ENCODE measurements around the gene EFNA5.
"Not testable (repeated sequence)": the region's sequence is repeated elsewhere in the genome, so short reads cannot be mapped to it uniquely, and the experiment has no call there.

The EFNA5 gene

GRCh38 chr5:107518616-107519015, 152.1 kb downstream of the EFNA5 start:
- no peak for DNase-seq (ENCODE audit: low read depth in 2 of 2)

GRCh38 chr5:107518190-107518589, 152.5 kb downstream of the EFNA5 start:
- no peak for DNase-seq (ENCODE audit: low read depth in 2 of 2)

- DNase-seq (ENCODE audit: low read depth in 2 of 2) = no peak
Measured at GRCh38 chr5:107517185-107518033, 153.3 kb downstream of the EFNA5 start.

GRCh38 chr5:107516452-107517184, 154.1 kb downstream of the EFNA5 start:
- DNase-seq (ENCODE audit: low read depth in 2 of 2) = no peak

GRCh38 chr5:107515521-107516080, 155.1 kb downstream of the EFNA5 start:
- no peak for DNase-seq (ENCODE audit: low read depth in 2 of 2)

DNA sequence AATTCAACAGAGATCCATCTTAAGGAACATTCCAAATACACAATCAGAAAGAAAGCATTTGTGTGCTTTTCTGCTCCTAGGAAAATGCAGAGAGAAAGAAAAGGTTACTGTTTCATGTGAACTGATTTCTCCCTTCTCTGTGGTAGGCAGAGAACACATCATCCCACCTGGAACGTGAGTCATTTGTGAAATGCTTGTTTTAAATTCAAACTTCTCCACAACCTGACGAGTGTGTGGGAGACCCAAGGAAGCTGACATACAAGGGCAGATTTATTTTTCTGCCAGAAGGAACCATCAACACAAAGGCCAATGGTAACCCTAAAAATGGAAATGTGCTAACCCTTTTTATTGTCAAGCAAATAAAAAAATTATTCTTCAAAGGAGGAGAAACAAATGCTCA, 156.4 kb downstream of the EFNA5 start:
- no peak for DNase-seq (ENCODE audit: low read depth in 2 of 2)

DNA sequence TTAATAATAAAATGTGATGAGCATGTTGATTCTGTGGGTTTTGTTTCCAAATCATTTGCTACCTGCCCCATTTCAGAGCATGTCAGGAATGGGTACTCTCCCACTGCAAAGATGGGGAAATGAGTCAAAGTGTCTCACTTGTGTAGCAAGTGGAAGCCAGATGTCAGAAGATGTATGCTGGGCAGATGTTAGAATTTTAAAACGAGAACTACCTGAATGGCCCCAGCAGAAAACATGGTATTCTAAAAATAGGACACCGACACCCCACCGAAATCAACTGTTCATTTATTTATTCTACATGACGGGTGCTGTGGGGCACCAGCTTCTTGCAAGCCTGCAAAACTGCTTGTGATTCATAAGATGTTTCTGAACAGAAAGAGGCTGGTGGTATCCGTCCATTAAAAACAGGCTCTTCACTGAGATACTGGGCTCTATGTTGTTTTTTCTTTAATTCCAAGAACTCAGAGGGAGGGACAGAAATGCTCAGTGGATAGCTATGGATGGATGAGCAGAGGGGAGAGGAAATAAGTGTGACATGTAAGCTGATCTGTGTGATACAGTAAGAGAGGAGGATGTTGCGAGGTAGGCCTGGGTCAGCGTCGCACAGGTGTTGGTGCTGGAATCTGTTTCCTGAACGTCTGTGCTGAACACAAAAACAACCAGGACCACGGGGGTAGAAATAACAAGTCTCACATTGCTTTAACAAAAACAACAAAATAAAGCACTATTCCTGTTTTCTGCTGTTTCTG, 157.2 kb downstream of the EFNA5 start:
- DNase-seq (ENCODE audit: low read depth in 2 of 2) = no peak

DNA sequence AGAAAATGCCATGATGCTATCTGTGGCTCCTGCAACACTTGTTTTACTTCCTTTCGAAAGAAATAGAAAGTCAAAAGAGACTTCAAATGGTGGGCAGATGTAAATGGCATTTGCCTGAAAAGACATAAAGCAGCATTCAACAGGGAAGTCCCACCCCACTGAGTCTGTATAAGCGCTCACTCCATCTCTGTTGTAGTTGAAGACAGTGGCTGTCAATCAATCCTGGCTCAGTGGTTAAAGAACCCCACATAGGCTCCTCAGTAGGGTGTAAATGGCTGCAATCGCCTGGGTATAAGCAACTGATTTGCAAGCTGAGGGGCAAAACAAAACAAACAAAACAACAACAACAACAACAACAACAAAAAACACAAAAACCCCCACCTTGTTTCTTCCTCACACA, 158.7 kb downstream of the EFNA5 start:
- no peak for DNase-seq (ENCODE audit: low read depth in 2 of 2)

- no peak for DNase-seq (ENCODE audit: low read depth in 2 of 2)
Measured at GRCh38 chr5:107510125-107510524, 160.6 kb downstream of the EFNA5 start.

- DNase-seq (ENCODE audit: low read depth in 2 of 2) = no peak
Measured at GRCh38 chr5:107508097-107508496, 162.6 kb downstream of the EFNA5 start.

GRCh38 chr5:107505763-107506534, 164.8 kb downstream of the EFNA5 start:
- no peak for DNase-seq (ENCODE audit: low read depth in 2 of 2)

GRCh38 chr5:107504424-107504823, 166.3 kb downstream of the EFNA5 start:
- no peak for DNase-seq (ENCODE audit: low read depth in 2 of 2)

DNA sequence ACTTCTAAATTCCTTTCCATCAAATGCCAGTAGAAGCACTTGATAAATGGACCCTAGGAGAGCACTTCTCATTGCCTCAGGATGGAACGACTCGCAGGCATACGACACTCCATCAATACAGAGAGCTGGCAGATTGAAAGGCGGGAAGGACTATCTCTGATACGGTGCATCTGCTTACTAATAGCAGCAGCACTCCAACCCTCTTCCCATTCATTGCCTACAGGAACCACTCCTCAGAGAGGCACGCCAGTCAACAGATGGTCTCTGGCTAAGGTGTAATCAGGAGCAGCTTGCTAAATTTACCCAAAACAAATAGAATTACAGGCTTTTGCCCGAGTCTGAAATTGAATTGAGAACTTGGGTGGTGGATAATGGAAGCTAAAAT, 168.1 kb downstream of the EFNA5 start:
- DNase-seq (ENCODE audit: low read depth in 2 of 2) = no peak

DNA sequence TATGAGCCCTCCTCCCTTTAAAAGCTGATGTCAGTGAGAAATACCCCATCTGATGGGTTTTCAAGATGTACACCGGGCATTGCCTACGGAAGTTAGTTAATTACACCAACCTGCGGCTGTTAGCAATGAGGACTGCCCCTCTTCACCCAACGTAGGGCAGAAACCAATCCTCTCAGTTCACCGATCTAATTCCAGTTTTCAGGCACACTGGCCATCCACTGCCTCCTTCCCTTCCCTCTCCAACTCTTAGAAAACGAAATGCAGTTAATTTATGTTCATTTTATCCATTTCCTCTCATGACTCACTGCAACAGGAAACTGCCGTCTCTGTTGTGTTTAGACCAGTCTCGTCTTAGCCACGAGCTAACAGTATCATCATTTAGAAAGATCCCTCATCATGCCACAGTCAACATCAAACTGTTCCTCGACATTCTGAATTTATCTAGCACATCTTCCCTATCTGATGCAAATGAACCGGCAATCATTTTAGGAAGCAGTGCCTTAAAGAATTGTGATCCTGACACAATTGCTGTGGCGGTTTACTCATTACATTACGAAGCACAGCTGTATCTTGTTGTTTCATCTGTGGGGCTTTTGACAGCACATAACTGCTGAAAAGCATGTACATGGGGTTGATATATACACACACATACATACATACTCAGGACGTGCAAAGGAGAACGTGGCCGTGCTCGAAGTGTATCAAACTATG, 168.6 kb downstream of the EFNA5 start:
- no peak for DNase-seq (ENCODE audit: low read depth in 2 of 2)

DNA sequence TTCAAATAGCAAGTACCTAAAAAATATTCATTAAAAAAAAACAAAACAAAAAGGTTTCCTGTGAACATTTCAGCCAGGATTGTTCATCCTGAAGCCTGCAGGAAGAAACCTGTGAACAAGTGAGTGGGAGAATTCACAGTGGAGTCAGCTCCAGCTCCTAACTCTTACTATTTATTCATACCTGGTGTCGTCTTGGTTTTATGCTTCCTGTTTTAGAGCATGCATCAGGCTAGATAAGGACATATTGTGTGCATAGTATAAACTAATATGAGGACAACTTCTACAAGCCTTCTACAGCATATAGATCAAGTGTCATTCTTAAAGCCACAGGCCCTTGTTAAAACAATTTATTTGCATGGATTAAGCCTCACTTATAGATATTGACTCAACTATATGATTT, 169.9 kb downstream of the EFNA5 start:
- DNase-seq (ENCODE audit: low read depth in 2 of 2) = no peak

GRCh38 chr5:107500347-107500746, 170.4 kb downstream of the EFNA5 start:
- DNase-seq (ENCODE audit: low read depth in 2 of 2) = no peak

GRCh38 chr5:107499776-107500175, 171.0 kb downstream of the EFNA5 start:
- no peak for DNase-seq (ENCODE audit: low read depth in 2 of 2)

GRCh38 chr5:107499237-107499636, 171.5 kb downstream of the EFNA5 start:
- DNase-seq (ENCODE audit: low read depth in 2 of 2) = no peak

DNA sequence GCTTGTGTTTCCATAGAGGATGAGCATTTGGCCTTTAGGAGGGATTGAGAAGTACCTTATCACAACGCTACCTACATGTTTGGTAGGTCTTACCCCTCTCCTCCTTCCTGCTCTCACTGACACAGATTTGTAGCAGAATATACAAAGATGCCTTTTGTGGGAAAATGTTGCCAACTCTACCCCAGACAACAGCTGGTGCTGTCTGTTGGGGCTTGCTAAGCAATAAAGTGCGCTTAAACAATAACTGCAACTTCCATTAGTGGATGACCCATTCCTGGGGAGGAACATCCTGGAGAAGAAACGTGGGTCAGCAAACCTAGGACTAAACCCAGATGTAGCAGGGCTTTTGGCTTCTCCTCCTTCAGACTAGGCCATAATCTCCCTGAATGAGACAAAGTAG, 174.3 kb downstream of the EFNA5 start:
- no peak for DNase-seq (ENCODE audit: low read depth in 2 of 2)

- not testable (repeated sequence) for DNase-seq (ENCODE audit: low read depth in 2 of 2)
Measured at GRCh38 chr5:107494129-107494528, 176.6 kb downstream of the EFNA5 start.

DNA sequence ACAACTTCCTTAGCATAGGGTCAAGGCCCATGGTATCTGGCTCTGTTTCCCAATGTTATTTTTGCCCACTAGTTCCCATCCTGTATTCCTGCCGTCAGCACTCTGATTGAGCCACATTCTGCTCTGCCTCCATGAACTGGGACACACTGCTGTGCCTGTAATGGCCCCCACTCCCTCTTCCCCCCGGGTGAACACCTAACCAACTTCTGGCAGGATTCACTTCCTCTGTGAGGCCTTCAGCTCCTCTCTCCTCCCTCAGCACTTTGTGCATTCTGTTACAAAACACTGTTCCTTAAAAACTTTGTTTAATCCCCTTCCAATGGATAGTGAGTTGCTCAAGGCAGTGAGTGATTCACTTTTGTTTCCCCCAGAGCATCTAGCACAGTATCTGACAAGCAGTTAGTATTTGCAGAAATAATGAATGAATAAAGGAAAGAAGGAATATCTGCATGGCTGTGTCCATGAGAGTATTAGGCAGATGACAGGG, 183.6 kb downstream of the EFNA5 start:
- no peak for DNase-seq (ENCODE audit: low read depth in 2 of 2)
